ENCODE measurements around the gene EPB41.

DNA sequence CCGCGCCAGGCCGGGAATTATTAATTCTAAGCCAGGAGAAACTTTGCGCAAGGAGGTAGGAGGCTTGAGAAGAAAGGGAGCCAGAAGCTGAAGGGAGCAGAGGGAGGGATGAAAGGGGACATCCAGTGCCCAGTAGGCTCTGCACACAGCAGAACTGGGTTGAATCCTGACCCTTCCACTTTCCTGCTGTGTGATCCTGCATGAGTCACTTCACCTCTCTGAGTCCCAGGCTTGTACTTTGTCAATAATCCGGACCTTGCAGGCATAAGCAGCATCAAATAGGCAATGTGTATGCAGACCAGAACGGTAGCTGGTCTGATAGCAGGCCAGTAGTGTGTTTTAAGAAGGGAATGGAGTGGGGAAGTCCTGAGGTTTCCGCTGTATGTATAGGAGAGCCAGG, 25.5 kb upstream of the EPB41 start:
- TF ChIP-seq, protein P1, sequence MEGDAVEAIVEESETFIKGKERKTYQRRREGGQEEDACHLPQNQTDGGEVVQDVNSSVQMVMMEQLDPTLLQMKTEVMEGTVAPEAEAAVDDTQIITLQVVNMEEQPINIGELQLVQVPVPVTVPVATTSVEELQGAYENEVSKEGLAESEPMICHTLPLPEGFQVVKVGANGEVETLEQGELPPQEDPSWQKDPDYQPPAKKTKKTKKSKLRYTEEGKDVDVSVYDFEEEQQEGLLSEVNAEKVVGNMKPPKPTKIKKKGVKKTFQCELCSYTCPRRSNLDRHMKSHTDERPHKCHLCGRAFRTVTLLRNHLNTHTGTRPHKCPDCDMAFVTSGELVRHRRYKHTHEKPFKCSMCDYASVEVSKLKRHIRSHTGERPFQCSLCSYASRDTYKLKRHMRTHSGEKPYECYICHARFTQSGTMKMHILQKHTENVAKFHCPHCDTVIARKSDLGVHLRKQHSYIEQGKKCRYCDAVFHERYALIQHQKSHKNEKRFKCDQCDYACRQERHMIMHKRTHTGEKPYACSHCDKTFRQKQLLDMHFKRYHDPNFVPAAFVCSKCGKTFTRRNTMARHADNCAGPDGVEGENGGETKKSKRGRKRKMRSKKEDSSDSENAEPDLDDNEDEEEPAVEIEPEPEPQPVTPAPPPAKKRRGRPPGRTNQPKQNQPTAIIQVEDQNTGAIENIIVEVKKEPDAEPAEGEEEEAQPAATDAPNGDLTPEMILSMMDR (IDR thresholded peaks at IDR 0.05): no peak
- TF ChIP-seq POLR2AphosphoS5 (IDR thresholded peaks at IDR 0.05): no peak
- no peak for TF ChIP-seq POLR2A (IDR thresholded peaks at IDR 0.05)

All from prostate gland (tissue), 2 donors.